Measurements from ENCODE around the gene TFCP2L1.

GRCh38 chr2:121245120-121245820 lies 39.7 kb downstream of the TFCP2L1 start:
- TF ChIP-seq POLR2A (IDR thresholded peaks at IDR 0.05) (no peak), CTCF (IDR thresholded peaks at IDR 0.05) (no peak), EP300 (IDR thresholded peaks at IDR 0.05) (no peak)
